ENCODE results near the gene EAPP.

- TF ChIP-seq CTCF (IDR thresholded peaks at IDR 0.05) = no peak
- TF ChIP-seq POLR2A (IDR thresholded peaks at IDR 0.05) = no peak
Measured at GRCh38 chr14:34475163-34475562, 64.3 kb downstream of the EAPP start.
